IMR-90 (cell line): ENCODE results near the gene IFI35. TPM values are rescaled to one million over a fixed set of nuclear protein-coding genes. Genes with fewer than 3 reads are reported as not detected.
"Not testable (repeated sequence)": the region's sequence is repeated elsewhere in the genome, so short reads cannot be mapped to it uniquely, and the experiment has no call there.

ENCODE experiments used
- ATAC-seq: fragments of 200-7000 bp; cut with Tn5 transposase; 2 replicates; pipeline ENCODE4 v1.9.1; 2020; ENCODE audit warnings: low read depth, mild to moderate bottlenecking, moderate library complexity
- BruUV-seq: library from RNA; stranded (reverse); fragments of 400-500 nt; replicated peaks from 2 replicates; lab custom pipeline; 2021; lab: Mats Ljungman, UMichigan
- CTCF ChIA-PET: fragments of 300-600 bp; formaldehyde crosslinking; extraction: SDS; loops from one replicate; lab custom pipeline; 2021; ENCODE audit warnings: antibody characterized with exemption; lab: Yijun Ruan, JAX
- POLR2A ChIA-PET: fragments of 300-600 bp; sonication (Branson Sonifier 250); formaldehyde crosslinking; loops from one replicate; lab custom pipeline; 2022; ENCODE audit warnings: antibody characterized with exemption; ENCODE audit not compliant: unreplicated experiment; lab: Charles Lee
- DNase-seq: peaks from one replicate; pipeline ENCODE4 v3.0.0; 2013
- H2AFZ ChIP-seq: replicated peaks from 2 replicates; pipeline ENCODE3; 2013; ENCODE audit warnings: low read length, mild to moderate bottlenecking; ENCODE audit not compliant: poor library complexity
- H2AK5ac ChIP-seq: 2 replicates; pipeline ENCODE4 v1.6.1; 2013; ENCODE audit warnings: low read depth, low read length, inconsistent platforms
- H2AK9ac ChIP-seq: replicated peaks from 2 replicates; pipeline ENCODE3; 2013; ENCODE audit warnings: mild to moderate bottlenecking, low read depth, low read length, moderate library complexity; ENCODE audit not compliant: poor library complexity
- H2BK120ac ChIP-seq: 2 replicates; pipeline ENCODE4 v1.6.1; 2013; ENCODE audit warnings: low read depth, low read length, inconsistent platforms
- H2BK15ac ChIP-seq: 3 replicates; pipeline ENCODE4 v1.6.1; 2013; ENCODE audit warnings: low read depth, low read length, inconsistent platforms
- H2BK20ac ChIP-seq: 2 replicates; pipeline ENCODE4 v1.6.1; 2013; ENCODE audit warnings: low read depth, mild to moderate bottlenecking, inconsistent platforms, low read length, moderate library complexity
- H2BK5ac ChIP-seq: 2 replicates; pipeline ENCODE4 v1.6.1; 2013; ENCODE audit warnings: mild to moderate bottlenecking, low read depth, low read length, inconsistent platforms; ENCODE audit not compliant: poor library complexity, severe bottlenecking
- H3K14ac ChIP-seq: replicated peaks from 2 replicates; pipeline ENCODE4 v1.6.1; 2013; ENCODE audit warnings: low read depth, low read length, inconsistent platforms
- H3K18ac ChIP-seq: 2 replicates; pipeline ENCODE4 v1.6.1; 2013; ENCODE audit warnings: low read depth, low read length, control low read depth
- H3K23ac ChIP-seq: 2 replicates; pipeline ENCODE4 v1.6.1; 2013; ENCODE audit warnings: low read depth, low read length, inconsistent platforms
- H3K27ac ChIP-seq: 2 replicates; pipeline ENCODE4 v1.5.1; 2013; ENCODE audit warnings: mild to moderate bottlenecking, control low read depth, low read length; ENCODE audit not compliant: insufficient read depth
- H3K27me3 ChIP-seq: 2 replicates; pipeline ENCODE4 v1.6.1; 2013; ENCODE audit warnings: low read length; ENCODE audit not compliant: control insufficient read depth, insufficient read depth
- H3K36me3 ChIP-seq: 2 replicates; pipeline ENCODE4 v1.6.1; 2013; ENCODE audit warnings: low read length, mixed read lengths; ENCODE audit not compliant: control insufficient read depth, insufficient read depth
- H3K4ac ChIP-seq: 2 replicates; pipeline ENCODE4 v1.6.1; 2013; ENCODE audit warnings: low read depth, low read length, inconsistent platforms
- H3K4me1 ChIP-seq: 2 replicates; pipeline ENCODE4 v1.6.1; 2013; ENCODE audit warnings: low read length, mixed read lengths; ENCODE audit not compliant: control insufficient read depth, insufficient read depth
- H3K4me2 ChIP-seq: 2 replicates; pipeline ENCODE4 v1.6.1; 2013; ENCODE audit warnings: low read depth, mild to moderate bottlenecking, control low read depth, low read length, moderate library complexity
- H3K4me3 ChIP-seq: 2 replicates; pipeline ENCODE4 v1.5.1; 2013; ENCODE audit warnings: low read depth, mild to moderate bottlenecking, control low read depth, low read length, moderate library complexity; ENCODE audit not compliant: insufficient read depth
- H3K56ac ChIP-seq: 2 replicates; pipeline ENCODE4 v1.6.1; 2013; ENCODE audit warnings: low read length, inconsistent platforms; ENCODE audit not compliant: insufficient read depth; ENCODE audit errors: extremely low read depth
- H3K79me1 ChIP-seq, 2 experiments: 2 replicates each; pipeline ENCODE4 v1.6.1; 2013; ENCODE audit warnings: low read length in 2 of 2, inconsistent platforms in 1 of 2, low read depth in 1 of 2
- H3K9ac ChIP-seq: 2 replicates; pipeline ENCODE4 v1.6.1; 2013; ENCODE audit warnings: low read depth, low read length, control low read depth
- H3K9me1 ChIP-seq: 2 replicates; pipeline ENCODE4 v1.6.1; 2013; ENCODE audit warnings: low read length, inconsistent platforms; ENCODE audit not compliant: insufficient read depth
- H3K9me3 ChIP-seq: 2 replicates; pipeline ENCODE4 v1.6.1; 2013; ENCODE audit warnings: low read length; ENCODE audit not compliant: control insufficient read depth, insufficient read depth
- H4K20me1 ChIP-seq: 2 replicates; pipeline ENCODE4 v1.6.1; 2013; ENCODE audit warnings: low read length, inconsistent platforms; ENCODE audit not compliant: insufficient read depth
- H4K5ac ChIP-seq: 2 replicates; pipeline ENCODE4 v1.6.1; 2013; ENCODE audit warnings: mild to moderate bottlenecking, low read depth, low read length, control low read depth
- H4K8ac ChIP-seq, 2 experiments: 2 replicates each; pipeline ENCODE4 v1.6.1; 2013; ENCODE audit warnings: low read depth in 2 of 2, low read length in 2 of 2, control low read depth in 1 of 2, inconsistent platforms in 1 of 2
- H4K91ac ChIP-seq: 2 replicates; pipeline ENCODE4 v1.6.1; 2013; ENCODE audit warnings: low read depth, low read length, inconsistent platforms; ENCODE audit not compliant: insufficient read depth
- CEBPB ChIP-seq: IDR thresholded peaks from 2 replicates; pipeline ENCODE4 v1.6.1; 2012; ENCODE audit warnings: low read depth, low read length, improper control_type of control experiment
- FOS ChIP-seq: fragments of 150-350 bp; IDR thresholded peaks from 2 replicates; pipeline ENCODE4 v1.6.1; 2016; ENCODE audit warnings: low read depth, low read length
- MXI1 ChIP-seq: IDR thresholded peaks from 2 replicates; pipeline ENCODE4 v1.6.1; 2012; ENCODE audit warnings: low read depth, mild to moderate bottlenecking, low read length, moderate library complexity, borderline replicate concordance
- POLR2A ChIP-seq: IDR thresholded peaks from 2 replicates; pipeline ENCODE4 v1.6.1; 2012; ENCODE audit warnings: mild to moderate bottlenecking, low read depth, low read length
- WGBS, 2 experiments: methylation state at CpG; one replicate each; pipeline versions ENCODE4 v1.1.5 to v1.1.7; 2013; ENCODE audit warnings: missing lambda C conversion rate in 2 of 2; ENCODE audit not compliant: insufficient read length in 1 of 2; ENCODE audit errors: extremely low coverage in 2 of 2; 5-methylcytosine and 5-hydroxymethylcytosine counted together
- dilution Hi-C: fragments of 300-500 bp; cut with HindIII; formaldehyde crosslinking; loops from one replicate; pipeline ENCODE4 v1.14.3; 2018; ENCODE audit warnings: low sequenced_read_pairs; ENCODE audit not compliant: unreplicated experiment
- in situ Hi-C: fragments of 300-500 bp; cut with MboI; formaldehyde crosslinking; loops from 3 replicates; pipeline ENCODE4 v1.14.3; 2019; ENCODE audit warnings: low sequenced_read_pairs, inconsistent platforms, mixed read lengths
- intact Hi-C: fragments of 100-400 bp; cut with micrococcal nuclease; formaldehyde crosslinking; loops from 2 replicates; pipeline ENCODE4 v1.10.0; 2022
- polyA plus RNA-seq, 3 experiments: library from polyadenylated mRNA; depleted of rRNA; stranded (reverse); fragments of >200 nt; gene quantifications; 2 replicates each; pipeline ENCODE4 v1.2.3, GENCODE V29; 2012; ENCODE audit warnings: low replicate concordance in 1 of 3
- total RNA-seq: library from RNA; depleted of rRNA; stranded (reverse); fragments of >200 nt; gene quantifications from 2 replicates; pipeline ENCODE4 v1.2.3, GENCODE V29; 2012
- TF ChIP-seq, protein P1 (sequence below): fragments of 150-350 bp; IDR thresholded peaks from 2 replicates; pipeline ENCODE4 v1.6.1; 2017; ENCODE audit warnings: mild to moderate bottlenecking, antibody characterized with exemption, low read length, low read depth

IFI35 gene
- total and polyA plus RNA-seq, 2 of the 4 experiments (the other 2 are of a cell fraction): 15.8 to 17.0 TPM

DNA sequence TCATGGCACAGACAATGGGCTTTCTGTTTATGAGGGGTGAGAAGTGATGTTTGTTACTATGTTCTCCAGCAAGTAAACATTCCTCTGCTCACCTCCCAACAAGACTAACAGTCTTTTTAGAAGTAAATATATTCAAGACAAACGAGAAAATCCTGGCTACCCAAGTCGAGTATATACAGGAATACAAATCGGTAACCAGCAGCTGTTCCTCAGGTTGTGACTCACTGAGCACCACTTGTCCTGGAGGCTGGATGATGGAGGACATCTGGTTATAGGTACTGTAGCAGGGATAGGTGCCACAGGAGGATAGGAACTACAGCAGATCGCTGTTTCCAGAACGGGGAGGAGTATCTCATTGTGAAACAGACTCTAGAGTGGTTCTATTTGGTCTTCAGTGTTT lies 13.7 kb upstream of the IFI35 start:
- in situ Hi-C loops: loop anchor here (25.0 kb wide), 1 partner anchor 369 kb away; no protein-coding TSS in a partner anchor
- Histone ChIP-seq H3K14ac (no peak overlapping the region), H3K9me1 (peaks cover 17% of the 10 kb centered on the region), H3K27ac (no peak overlapping the region), H2BK15ac (no peak overlapping the region), H4K91ac (no peak overlapping the region), H4K5ac (no peak overlapping the region), H3K4me1 (peaks cover 3% of the 10 kb centered on the region; the same call in 1 of the 2 replicates), H4K8ac (no peak overlapping the region), H2AK5ac (no peak overlapping the region), H2BK120ac (no peak overlapping the region), H3K23ac (no peak overlapping the region), H3K4me2 (no peak overlapping the region), H3K9ac (no peak overlapping the region), H3K4ac (no peak overlapping the region), H2BK20ac (no peak overlapping the region), H3K9me3 (no peaks in the 10 kb centered on the region), H2AK9ac (no peak overlapping the region), H3K27me3 (no peaks in the 10 kb centered on the region), H3K56ac (no peak overlapping the region), H4K20me1 (no peaks in the 10 kb centered on the region), H2AFZ (no peak overlapping the region), H2BK5ac (no peak overlapping the region), H3K18ac (no peak overlapping the region), H3K36me3 (peaks cover 28% of the 10 kb centered on the region), H3K79me1 (peaks cover 6 to 27% of the 10 kb centered on the region in 2 experiments; a peak in 3 of 4 replicates), H3K4me3 (no peak overlapping the region)
- dilution Hi-C loops: no loop called here
- ChIA-PET POLR2A (no interaction called here), CTCF (no interaction called here)
- no peak for DNase-seq
- no peak for ATAC-seq
- WGBS, 2 experiments: 88% methylated on average over 3 of the region's 5 CpGs; no CpG with 5 or more reads in 1 of the 2 experiments
- intact Hi-C loops: loop anchor here (10.0 kb wide), 1 partner anchor 322 kb away; no protein-coding TSS in a partner anchor
- no peak for TF ChIP-seq POLR2A
- TF ChIP-seq CEBPB: no peak
- TF ChIP-seq, protein P1, sequence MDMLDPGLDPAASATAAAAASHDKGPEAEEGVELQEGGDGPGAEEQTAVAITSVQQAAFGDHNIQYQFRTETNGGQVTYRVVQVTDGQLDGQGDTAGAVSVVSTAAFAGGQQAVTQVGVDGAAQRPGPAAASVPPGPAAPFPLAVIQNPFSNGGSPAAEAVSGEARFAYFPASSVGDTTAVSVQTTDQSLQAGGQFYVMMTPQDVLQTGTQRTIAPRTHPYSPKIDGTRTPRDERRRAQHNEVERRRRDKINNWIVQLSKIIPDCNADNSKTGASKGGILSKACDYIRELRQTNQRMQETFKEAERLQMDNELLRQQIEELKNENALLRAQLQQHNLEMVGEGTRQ: no peak
- no peak for TF ChIP-seq MXI1
- TF ChIP-seq FOS: no peak
- TSS peak; percentile 58 for BruUV-seq

DNA sequence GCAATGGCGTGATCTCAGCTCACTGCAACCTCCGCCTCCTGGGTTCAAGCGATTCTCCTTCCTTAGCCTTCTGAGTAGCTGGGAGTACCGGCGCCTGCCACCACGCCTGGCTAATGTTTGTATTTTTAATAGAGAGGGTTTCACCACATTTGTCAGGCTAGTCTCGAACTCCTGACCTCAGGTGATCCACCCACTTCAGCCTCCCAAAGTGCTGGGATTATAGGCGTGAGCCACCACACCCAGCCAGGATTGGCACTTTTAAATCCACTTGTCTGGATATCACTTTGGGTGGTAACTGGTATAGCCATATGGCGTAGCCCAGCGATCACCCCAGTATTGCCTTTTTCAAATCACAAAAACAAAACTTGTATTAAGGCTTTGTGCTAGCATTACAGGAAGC lies 12.7 kb upstream of the IFI35 start:
- no CpG with 5 or more reads among the region's 10 CpGs for WGBS, 2 experiments
- CTCF ChIA-PET, H3K4ac ChIP-seq, POLR2A ChIA-PET, H3K4me1 ChIP-seq, H3K23ac ChIP-seq, H3K18ac ChIP-seq, H4K8ac ChIP-seq, H4K91ac ChIP-seq, H3K27ac ChIP-seq, H2BK120ac ChIP-seq, BruUV-seq, H2BK15ac ChIP-seq, H3K14ac ChIP-seq, H3K4me3 ChIP-seq, H3K9ac ChIP-seq, H2AFZ ChIP-seq, dilution Hi-C loops, H2AK5ac ChIP-seq, ATAC-seq, H2AK9ac ChIP-seq, H3K56ac ChIP-seq, DNase-seq, H4K20me1 ChIP-seq, H3K9me3 ChIP-seq, H2BK5ac ChIP-seq, H3K4me2 ChIP-seq, H3K27me3 ChIP-seq, H4K5ac ChIP-seq, H2BK20ac ChIP-seq: not testable (repeated sequence)
- Histone ChIP-seq H3K36me3 (peaks cover 23% of the 10 kb centered on the region), H3K9me1 (peaks cover 17% of the 10 kb centered on the region), H3K79me1 (peaks cover 6 to 28% of the 10 kb centered on the region in 2 experiments; a peak in 3 of 4 replicates)
- intact Hi-C loops: loop anchor here (10.0 kb wide), 1 partner anchor 321 kb away; no protein-coding TSS in a partner anchor
- in situ Hi-C loops: loop anchor here (25.0 kb wide), 1 partner anchor 368 kb away; no protein-coding TSS in a partner anchor
